ENCODE results near the gene IRGQ.

The IRGQ gene

GRCh38 chr19:43563816-43564457, 32.0 kb downstream of the IRGQ start:
- no peak for TF ChIP-seq EP300 (IDR thresholded peaks at IDR 0.05; ENCODE audit: borderline replicate concordance)
- no peak for TF ChIP-seq CREB1 (IDR thresholded peaks at IDR 0.05; ENCODE audit: low read depth)
- TF ChIP-seq RAD21 (IDR thresholded peaks at IDR 0.05; ENCODE audit: low read depth): no peak
- TF ChIP-seq REST (IDR thresholded peaks at IDR 0.05; ENCODE audit: low read depth): no peak
- no peak for TF ChIP-seq EGR1 (IDR thresholded peaks at IDR 0.05)
- no peak for TF ChIP-seq CEBPB (IDR thresholded peaks at IDR 0.05)
- TF ChIP-seq TCF12 (IDR thresholded peaks at IDR 0.05; ENCODE audit: low read depth): no peak
- TF ChIP-seq YY1 (IDR thresholded peaks at IDR 0.05; ENCODE audit: low read depth): no peak
- no peak for TF ChIP-seq ZBTB7A (IDR thresholded peaks at IDR 0.05; ENCODE audit: low read depth)
- TF ChIP-seq FOXM1 (IDR thresholded peaks at IDR 0.05; ENCODE audit: borderline replicate concordance, low read depth): no peak
- TF ChIP-seq USF1 (IDR thresholded peaks at IDR 0.05): no peak
- no peak for TF ChIP-seq NFIC (IDR thresholded peaks at IDR 0.05)

- TF ChIP-seq CEBPB (IDR thresholded peaks at IDR 0.05) (no peak), MAX (IDR thresholded peaks at IDR 0.05) (no peak), NFIC (IDR thresholded peaks at IDR 0.05) (no peak), EP300 (IDR thresholded peaks at IDR 0.05; ENCODE audit: borderline replicate concordance) (no peak), USF1 (IDR thresholded peaks at IDR 0.05) (no peak), YY1 (IDR thresholded peaks at IDR 0.05; ENCODE audit: low read depth) (no peak), FOXM1 (IDR thresholded peaks at IDR 0.05; ENCODE audit: borderline replicate concordance, low read depth) (no peak), TAF1 (IDR thresholded peaks at IDR 0.05; ENCODE audit: low read depth) (no peak), TCF12 (IDR thresholded peaks at IDR 0.05; ENCODE audit: low read depth) (no peak), EGR1 (IDR thresholded peaks at IDR 0.05) (no peak), CREB1 (IDR thresholded peaks at IDR 0.05; ENCODE audit: low read depth) (no peak), ZBTB7A (IDR thresholded peaks at IDR 0.05; ENCODE audit: low read depth) (no peak)
Observed at GRCh38 chr19:43562698-43563241, 33.2 kb downstream of the IRGQ start.

GRCh38 chr19:43562226-43562697, 33.7 kb downstream of the IRGQ start:
- TF ChIP-seq EGR1 (IDR thresholded peaks at IDR 0.05) (no peak), RAD21 (IDR thresholded peaks at IDR 0.05; ENCODE audit: low read depth) (no peak), EP300 (IDR thresholded peaks at IDR 0.05; ENCODE audit: borderline replicate concordance) (no peak), USF1 (IDR thresholded peaks at IDR 0.05) (no peak), YY1 (IDR thresholded peaks at IDR 0.05; ENCODE audit: low read depth) (no peak), CEBPB (IDR thresholded peaks at IDR 0.05) (no peak)

- TF ChIP-seq EP300 (IDR thresholded peaks at IDR 0.05; ENCODE audit: borderline replicate concordance) (no peak), TCF12 (IDR thresholded peaks at IDR 0.05; ENCODE audit: low read depth) (no peak), ZBTB7A (IDR thresholded peaks at IDR 0.05; ENCODE audit: low read depth) (no peak), EGR1 (IDR thresholded peaks at IDR 0.05) (no peak), USF1 (IDR thresholded peaks at IDR 0.05) (no peak), RAD21 (IDR thresholded peaks at IDR 0.05; ENCODE audit: low read depth) (no peak), REST (IDR thresholded peaks at IDR 0.05; ENCODE audit: low read depth) (no peak), CEBPB (IDR thresholded peaks at IDR 0.05) (no peak), FOXM1 (IDR thresholded peaks at IDR 0.05; ENCODE audit: borderline replicate concordance, low read depth) (no peak), TEAD4 (IDR thresholded peaks at IDR 0.05) (no peak), TAF1 (IDR thresholded peaks at IDR 0.05; ENCODE audit: low read depth) (no peak), MAX (IDR thresholded peaks at IDR 0.05) (no peak), YY1 (IDR thresholded peaks at IDR 0.05; ENCODE audit: low read depth) (no peak), NFIC (IDR thresholded peaks at IDR 0.05) (no peak), CREB1 (IDR thresholded peaks at IDR 0.05; ENCODE audit: low read depth) (no peak)
Observed at GRCh38 chr19:43561139-43561970, 34.6 kb downstream of the IRGQ start.
